Ovary (tissue), 3 donors: ENCODE data around the gene ELOVL1.

Experiments used
- POLR2A ChIP-seq: fragments of 450-650 bp; IDR thresholded peaks from one replicate; pipeline ENCODE4 v1.6.1; 2017; ENCODE audit warnings: antibody characterized with exemption, mild to moderate bottlenecking, moderate library complexity
- TF ChIP-seq, protein P1 (sequence below), 3 donors: fragments of 450-650 bp in 2 of 3; fragments of 200-600 bp in 1 of 3; IDR thresholded peaks; one replicate each; pipeline versions ENCODE4 v1.5.1 to v1.8.0; 2016 to 2022; ENCODE audit warnings: antibody characterized with exemption in 3 of 3, mild to moderate bottlenecking in 1 of 3
- donor health status: DM: no; HTN: no; CAD: no.

DNA sequence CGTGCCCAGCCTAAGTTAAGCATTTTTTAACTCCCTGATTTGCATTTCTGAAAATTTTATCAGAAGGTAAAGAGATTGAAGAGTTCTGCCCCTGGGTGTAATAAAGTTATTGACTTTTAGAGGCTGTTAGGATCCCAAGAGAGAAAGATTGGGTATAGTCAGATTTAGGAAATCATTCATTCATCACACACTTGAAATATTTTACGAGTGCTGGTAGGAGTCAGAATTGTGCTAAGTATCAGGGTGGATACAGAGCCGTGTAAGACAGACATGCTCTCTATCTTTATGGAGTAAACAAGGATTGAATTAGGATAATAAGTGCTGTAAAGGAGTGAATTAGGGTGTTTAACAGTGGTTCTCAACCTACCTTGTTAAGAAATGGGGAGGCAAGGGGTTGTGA is 24.9 kb upstream of the ELOVL1 start:
- TF ChIP-seq, protein P1, sequence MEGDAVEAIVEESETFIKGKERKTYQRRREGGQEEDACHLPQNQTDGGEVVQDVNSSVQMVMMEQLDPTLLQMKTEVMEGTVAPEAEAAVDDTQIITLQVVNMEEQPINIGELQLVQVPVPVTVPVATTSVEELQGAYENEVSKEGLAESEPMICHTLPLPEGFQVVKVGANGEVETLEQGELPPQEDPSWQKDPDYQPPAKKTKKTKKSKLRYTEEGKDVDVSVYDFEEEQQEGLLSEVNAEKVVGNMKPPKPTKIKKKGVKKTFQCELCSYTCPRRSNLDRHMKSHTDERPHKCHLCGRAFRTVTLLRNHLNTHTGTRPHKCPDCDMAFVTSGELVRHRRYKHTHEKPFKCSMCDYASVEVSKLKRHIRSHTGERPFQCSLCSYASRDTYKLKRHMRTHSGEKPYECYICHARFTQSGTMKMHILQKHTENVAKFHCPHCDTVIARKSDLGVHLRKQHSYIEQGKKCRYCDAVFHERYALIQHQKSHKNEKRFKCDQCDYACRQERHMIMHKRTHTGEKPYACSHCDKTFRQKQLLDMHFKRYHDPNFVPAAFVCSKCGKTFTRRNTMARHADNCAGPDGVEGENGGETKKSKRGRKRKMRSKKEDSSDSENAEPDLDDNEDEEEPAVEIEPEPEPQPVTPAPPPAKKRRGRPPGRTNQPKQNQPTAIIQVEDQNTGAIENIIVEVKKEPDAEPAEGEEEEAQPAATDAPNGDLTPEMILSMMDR (IDR thresholded peaks at IDR 0.05) = no peak
- no peak for TF ChIP-seq POLR2A
